HG02970 (cell line): ENCODE measurements around the gene MEGF11.
"Not testable (repeated sequence)": the region's sequence is repeated elsewhere in the genome, so short reads cannot be mapped to it uniquely, and the experiment has no call there.

Experiments
- ATAC-seq: cut with Tn5 transposase; IDR thresholded peaks from one replicate; pipeline ENCODE4 v1.9.1; 2021; ENCODE audit warnings: mild to moderate bottlenecking, moderate library complexity, moderate number of reproducible peaks; ENCODE audit not compliant: unreplicated experiment, low FRiP score

The MEGF11 gene

DNA sequence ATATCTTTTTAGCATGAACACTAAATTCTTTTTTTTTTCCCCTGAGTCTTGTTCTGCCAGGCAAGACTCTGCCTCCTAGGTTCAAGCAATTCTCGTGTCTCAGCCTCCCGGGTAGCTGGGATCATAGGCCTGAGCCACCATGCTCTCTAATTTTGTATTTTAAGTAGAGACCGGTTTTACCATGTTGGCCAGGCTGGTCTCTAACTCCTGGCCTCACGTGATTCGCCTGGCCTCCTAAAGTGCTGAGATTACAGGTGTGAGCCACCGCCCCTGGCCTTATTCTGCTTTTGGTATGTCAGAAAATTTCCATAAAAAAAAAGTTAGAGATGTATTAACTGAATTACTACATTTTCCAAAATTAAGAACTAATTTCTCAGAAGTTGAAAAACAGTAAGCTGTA, 370.0 kb downstream of the MEGF11 start:
- no peak for ATAC-seq

GRCh38 chr15:65881766-65882434, 371.6 kb downstream of the MEGF11 start:
- ATAC-seq, result no peak

- no peak for ATAC-seq
Observed at GRCh38 chr15:65877749-65878148, 375.8 kb downstream of the MEGF11 start.

DNA sequence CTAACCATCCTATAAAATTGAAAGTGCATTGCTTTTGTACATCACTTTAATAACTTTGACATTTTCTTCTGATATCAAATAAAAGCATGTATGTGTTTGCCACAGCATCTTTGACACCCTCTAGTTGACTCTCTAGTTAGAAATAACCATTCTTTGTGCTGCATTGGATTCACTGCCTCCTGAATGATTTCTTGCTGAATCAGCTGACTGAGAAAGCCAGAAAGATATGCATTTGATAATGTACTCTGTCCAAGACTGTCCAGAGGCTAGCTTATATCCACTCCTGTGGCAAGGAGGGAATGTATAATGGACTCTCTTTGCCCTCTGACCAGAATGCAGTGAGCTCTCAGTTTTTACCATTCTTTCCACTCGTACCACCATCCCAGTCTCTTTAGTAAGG, 378.1 kb downstream of the MEGF11 start:
- no peak for ATAC-seq

GRCh38 chr15:65873256-65873655, 380.3 kb downstream of the MEGF11 start:
- no peak for ATAC-seq

DNA sequence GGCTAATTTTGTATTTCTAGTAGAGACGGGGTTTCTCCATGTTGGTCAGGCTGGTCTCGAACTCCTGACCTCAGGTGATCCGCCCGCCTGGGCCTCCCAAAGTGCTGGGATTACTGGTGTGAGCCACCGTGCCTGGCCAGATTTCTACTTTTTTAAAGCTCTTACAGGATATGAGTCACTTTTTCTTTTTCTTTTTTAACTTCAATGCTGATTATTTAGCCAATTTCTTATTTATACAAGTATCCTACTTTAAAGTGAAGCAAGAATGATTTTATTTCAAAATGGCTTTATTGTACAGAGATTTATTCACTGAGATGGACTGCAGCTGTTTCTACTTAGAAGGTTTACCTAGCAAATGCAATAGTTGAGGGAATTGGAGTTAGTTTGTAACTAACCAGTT, 381.0 kb downstream of the MEGF11 start:
- not testable (repeated sequence) for ATAC-seq

GRCh38 chr15:65871886-65872285, 381.7 kb downstream of the MEGF11 start:
- ATAC-seq, result not testable (repeated sequence)

- no peak for ATAC-seq
Observed at GRCh38 chr15:65870889-65871533, 382.5 kb downstream of the MEGF11 start.

DNA sequence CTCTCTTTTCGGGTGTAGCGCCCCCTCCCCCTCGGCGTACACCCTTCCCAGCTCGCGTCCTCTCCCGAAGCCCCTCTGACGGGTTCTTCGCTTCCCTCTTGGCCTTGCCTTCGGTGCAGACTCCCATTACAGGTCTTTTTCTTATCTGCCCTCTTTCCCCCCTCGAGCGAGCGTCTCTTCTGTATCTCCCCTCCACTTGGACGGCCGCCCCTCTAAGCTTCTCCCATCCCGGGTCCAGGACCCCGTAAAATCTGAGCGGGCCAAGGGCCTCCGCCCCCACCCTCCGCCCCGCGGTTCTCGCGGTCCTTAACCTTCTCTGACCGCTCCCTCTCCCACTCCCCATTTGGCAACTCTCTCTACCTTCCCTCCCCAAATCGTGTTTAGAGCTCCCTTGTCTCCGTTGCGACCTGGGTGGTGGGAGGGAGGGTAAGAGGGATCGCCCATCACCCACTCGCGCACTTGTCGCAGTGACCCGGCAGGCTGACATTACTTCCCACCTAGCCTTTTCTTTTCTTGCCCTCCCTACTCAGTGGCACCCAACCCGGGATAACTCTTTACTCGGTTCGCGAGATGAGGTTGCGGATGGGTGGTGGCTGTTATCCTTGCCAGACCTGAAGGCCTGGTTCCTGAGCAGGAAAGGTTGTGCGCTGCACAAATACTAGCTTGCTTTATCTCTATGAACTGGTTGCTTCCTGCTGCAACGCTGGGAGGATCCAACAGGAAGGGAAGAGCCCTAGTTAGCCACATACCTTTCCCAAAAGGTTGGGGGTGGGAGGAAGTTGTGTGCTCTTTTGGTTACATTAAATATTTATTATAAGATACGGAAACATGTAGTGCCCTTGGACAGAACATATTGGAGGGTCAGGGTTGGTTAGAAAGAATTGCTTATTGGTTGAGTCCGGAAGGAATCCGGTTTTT, 383.3 kb downstream of the MEGF11 start:
- peak; percentile 6 for ATAC-seq

GRCh38 chr15:65869126-65869953, 384.2 kb downstream of the MEGF11 start, which contains the start of gene RAB11A:
TSS of gene RAB11A (plus strand) at chr15:65869491. CDS start at chr15:65869586, 95 bp downstream.
- peak; percentile 80 for ATAC-seq

DNA sequence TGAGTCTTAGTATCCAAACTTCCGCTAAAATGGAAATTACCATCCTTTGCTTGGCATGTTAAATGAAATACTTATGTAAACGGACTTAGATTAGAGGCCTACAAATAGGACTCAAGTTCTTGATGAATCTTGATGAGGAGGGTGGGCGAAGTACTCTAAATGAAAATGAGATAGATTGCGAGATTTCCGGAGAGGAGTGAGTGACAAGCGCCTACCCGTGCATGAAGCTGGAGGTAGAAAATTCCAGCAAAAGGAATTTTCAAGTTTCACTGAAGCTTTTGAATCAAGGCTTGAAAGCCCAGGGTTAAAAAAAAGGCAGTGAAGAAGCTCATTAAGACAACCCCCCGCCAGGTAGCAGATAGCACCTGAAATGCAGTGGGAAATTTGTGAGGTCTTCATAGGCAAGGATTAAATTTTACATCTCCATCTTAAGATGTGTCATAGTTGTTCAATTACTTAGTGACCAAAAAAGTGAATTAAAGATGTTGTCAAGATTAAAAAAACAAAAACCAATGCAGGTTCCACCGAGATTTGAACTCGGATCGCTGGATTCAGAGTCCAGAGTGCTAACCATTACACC, 384.9 kb downstream of the MEGF11 start:
- no peak for ATAC-seq

GRCh38 chr15:65867933-65868332, 385.6 kb downstream of the MEGF11 start:
- ATAC-seq, result not testable (repeated sequence)

- ATAC-seq, result no peak
Observed at GRCh38 chr15:65867244-65867643, 386.3 kb downstream of the MEGF11 start.

GRCh38 chr15:65863106-65863505, 390.4 kb downstream of the MEGF11 start:
- no peak for ATAC-seq

DNA sequence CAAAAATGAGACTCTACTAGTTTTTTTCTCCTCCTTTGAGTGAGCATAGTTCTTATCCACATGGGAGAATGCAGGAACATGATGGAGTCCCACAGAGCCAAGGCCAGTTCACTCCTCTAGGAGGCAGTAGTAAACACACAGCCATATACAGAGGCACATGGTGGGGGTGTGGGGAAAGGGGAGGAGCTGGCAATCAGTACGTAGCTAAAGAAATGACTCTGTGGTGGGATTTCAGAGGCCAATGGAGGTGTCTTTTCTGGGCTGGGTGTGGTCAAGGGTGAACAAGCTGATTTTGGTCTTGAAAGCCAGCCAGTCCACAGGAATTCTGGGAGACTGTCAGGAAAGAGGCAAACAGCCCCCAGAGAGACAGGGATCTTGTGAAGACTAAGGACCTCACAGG, 390.9 kb downstream of the MEGF11 start:
- ATAC-seq, result no peak

DNA sequence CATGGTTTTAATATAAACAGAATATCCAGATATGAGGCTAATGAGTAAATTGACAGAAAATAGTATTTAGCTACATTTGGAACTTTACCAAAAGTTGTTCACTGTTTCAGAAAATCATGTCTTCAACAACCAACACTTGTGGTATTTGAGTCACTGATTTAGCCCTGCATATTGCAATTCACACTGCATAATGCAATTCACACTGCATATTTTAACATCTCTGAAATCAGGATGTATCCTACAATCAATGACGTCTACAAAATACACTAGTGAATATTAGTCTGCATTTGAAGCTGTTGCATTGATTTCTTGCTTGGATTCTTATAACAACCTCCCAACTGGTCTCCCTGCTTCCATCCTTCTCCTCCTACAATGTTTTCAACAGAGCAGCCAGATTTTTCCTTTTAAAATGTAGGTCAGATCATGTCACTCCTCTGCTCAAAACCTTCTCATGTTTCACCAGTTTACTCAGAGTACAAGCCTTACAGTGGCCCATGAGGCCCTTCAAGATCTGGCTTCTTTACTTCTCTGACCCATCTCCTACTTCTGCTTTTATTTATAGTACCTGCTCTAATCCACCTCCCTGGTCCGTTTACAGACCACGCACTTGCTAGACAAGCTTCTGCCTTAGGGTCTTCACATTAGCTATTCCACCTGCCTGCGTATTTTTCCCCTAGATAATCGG, 395.7 kb downstream of the MEGF11 start:
- no peak for ATAC-seq

DNA sequence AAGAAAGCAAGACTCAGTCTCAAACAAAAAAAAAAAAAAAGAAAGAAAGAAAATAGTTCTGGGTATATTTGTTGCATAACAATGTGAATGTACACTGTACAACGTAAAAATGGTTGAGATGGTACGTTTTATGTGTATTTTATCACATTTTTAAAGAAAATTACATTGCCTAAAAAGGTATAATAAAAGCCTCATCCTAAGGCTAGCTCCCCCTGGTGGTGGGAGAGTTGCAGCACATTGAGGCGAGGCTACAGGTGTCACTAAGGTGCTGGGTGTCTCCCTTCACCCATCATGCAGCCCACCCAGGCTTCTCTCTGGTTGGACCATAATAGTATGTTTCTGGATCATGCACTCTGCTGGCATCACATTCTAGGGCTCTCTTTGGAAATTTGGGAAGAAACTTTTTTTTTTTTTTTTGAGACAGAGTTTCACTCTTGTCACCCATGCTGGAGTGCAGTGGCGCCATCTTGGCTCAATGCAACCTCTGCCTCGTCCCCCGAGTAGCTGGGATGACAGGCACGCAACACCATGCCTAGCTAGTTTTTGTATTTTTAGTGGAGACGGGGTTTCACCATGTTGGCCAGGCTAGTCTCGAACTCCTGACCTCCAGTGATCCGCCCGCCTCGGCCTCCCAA, 396.6 kb downstream of the MEGF11 start:
- ATAC-seq, result no peak

GRCh38 chr15:65851981-65852380, 401.6 kb downstream of the MEGF11 start:
- ATAC-seq, result no peak

DNA sequence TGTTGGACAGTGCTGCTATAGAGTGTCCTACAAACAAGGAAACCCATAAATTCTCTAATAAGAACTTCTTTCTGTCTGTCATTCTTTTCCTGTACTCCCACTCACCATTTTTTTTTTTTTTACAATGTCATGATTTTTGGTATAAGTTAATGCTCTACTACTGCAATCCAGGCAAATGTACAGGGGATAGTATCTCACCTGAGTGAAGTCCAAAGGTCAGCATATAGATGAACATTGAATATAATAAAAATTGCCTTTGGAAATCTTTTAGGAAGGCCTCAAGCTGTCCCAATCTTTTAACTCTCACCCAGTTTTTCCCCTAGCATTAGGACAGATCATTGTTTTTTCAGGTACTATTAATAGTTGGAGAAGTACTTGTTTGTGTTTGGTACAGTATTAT, 405.6 kb downstream of the MEGF11 start:
- ATAC-seq, result no peak
